HFFc6 (cell line): ENCODE measurements around the gene IRX1. TPM values are rescaled to one million over a fixed set of nuclear protein-coding genes. Genes with fewer than 3 reads are reported as not detected.

Experiments used
- DNase-seq: peaks from one replicate; pipeline ENCODE4 v3.0.0-alpha.2; 2018
- H3K27ac Mint-ChIP-seq: 2 replicates; pipeline ENCODE4 v1.8.0; 2020; ENCODE audit warnings: mild to moderate bottlenecking, mixed read lengths
- H3K27me3 Mint-ChIP-seq: 2 replicates; pipeline ENCODE4 v1.8.0; 2021; ENCODE audit warnings: mild to moderate bottlenecking, moderate library complexity, mixed read lengths; ENCODE audit not compliant: insufficient read depth
- H3K36me3 Mint-ChIP-seq: 2 replicates; pipeline ENCODE4 v1.8.0; 2021; ENCODE audit warnings: low read depth, mixed read lengths
- H3K4me1 Mint-ChIP-seq: 2 replicates; pipeline ENCODE4 v1.8.0; 2020; ENCODE audit warnings: low read depth, mixed read lengths
- H3K4me3 Mint-ChIP-seq: 2 replicates; pipeline ENCODE4 v1.8.0; 2020; ENCODE audit warnings: mild to moderate bottlenecking, moderate library complexity, mixed read lengths
- H3K9me3 Mint-ChIP-seq: 2 replicates; pipeline ENCODE4 v1.8.0; 2020; ENCODE audit warnings: mild to moderate bottlenecking, mixed read lengths
- total RNA-seq, 6 experiments: library from RNA; stranded (reverse); fragmentation: NEBNext Ultra II Directional; extraction: Animal tissue kit (Norgen Biotek cat#: 25700); gene quantifications; 2 replicates in 1 of 6; 3 replicates in 5 of 6; pipeline ENCODE4 v1.2.3, GENCODE V29; 2021
- TF ChIP-seq, protein P1 (sequence below): fragments of 200-600 bp; sonication (generic); IDR thresholded peaks from 2 replicates; pipeline ENCODE4 v1.5.0; 2021; ENCODE audit warnings: antibody characterized with exemption, mild to moderate bottlenecking

Gene IRX1
- total RNA-seq, 6 experiments from 2014 or later = not detected

DNA sequence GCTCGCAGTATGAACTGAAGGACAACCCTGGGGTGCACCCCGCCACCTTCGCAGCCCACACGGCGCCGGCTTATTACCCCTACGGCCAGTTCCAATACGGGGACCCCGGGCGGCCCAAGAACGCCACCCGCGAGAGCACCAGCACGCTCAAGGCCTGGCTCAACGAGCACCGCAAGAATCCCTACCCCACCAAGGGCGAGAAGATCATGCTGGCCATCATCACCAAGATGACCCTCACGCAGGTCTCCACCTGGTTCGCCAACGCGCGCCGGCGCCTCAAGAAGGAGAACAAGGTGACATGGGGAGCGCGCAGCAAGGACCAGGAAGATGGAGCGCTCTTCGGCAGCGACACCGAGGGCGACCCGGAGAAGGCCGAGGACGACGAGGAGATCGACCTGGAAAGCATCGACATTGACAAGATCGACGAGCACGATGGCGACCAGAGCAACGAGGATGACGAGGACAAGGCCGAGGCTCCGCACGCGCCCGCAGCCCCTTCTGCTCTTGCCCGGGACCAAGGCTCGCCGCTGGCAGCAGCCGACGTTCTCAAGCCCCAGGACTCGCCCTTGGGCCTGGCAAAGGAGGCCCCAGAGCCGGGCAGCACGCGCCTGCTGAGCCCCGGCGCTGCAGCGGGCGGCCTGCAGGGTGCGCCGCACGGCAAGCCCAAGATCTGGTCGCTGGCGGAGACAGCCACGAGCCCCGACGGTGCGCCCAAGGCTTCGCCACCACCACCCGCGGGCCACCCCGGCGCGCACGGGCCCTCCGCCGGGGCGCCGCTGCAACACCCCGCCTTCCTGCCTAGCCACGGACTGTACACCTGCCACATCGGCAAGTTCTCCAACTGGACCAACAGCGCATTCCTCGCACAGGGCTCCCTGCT lies 3.8 kb downstream of the IRX1 start:
- Mint-ChIP-seq H3K4me3 (no peak overlapping the region), H3K9me3 (peaks cover 48% of the 10 kb centered on the region), H3K27me3 (peaks cover 3% of the 10 kb centered on the region; the same call in 1 of the 2 replicates), H3K27ac (no peak overlapping the region), H3K36me3 (peaks cover 15% of the 10 kb centered on the region), H3K4me1 (no peaks in the 10 kb centered on the region)
- TF ChIP-seq, protein P1, sequence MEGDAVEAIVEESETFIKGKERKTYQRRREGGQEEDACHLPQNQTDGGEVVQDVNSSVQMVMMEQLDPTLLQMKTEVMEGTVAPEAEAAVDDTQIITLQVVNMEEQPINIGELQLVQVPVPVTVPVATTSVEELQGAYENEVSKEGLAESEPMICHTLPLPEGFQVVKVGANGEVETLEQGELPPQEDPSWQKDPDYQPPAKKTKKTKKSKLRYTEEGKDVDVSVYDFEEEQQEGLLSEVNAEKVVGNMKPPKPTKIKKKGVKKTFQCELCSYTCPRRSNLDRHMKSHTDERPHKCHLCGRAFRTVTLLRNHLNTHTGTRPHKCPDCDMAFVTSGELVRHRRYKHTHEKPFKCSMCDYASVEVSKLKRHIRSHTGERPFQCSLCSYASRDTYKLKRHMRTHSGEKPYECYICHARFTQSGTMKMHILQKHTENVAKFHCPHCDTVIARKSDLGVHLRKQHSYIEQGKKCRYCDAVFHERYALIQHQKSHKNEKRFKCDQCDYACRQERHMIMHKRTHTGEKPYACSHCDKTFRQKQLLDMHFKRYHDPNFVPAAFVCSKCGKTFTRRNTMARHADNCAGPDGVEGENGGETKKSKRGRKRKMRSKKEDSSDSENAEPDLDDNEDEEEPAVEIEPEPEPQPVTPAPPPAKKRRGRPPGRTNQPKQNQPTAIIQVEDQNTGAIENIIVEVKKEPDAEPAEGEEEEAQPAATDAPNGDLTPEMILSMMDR = no peak
- DNase-seq = no peak

DNA sequence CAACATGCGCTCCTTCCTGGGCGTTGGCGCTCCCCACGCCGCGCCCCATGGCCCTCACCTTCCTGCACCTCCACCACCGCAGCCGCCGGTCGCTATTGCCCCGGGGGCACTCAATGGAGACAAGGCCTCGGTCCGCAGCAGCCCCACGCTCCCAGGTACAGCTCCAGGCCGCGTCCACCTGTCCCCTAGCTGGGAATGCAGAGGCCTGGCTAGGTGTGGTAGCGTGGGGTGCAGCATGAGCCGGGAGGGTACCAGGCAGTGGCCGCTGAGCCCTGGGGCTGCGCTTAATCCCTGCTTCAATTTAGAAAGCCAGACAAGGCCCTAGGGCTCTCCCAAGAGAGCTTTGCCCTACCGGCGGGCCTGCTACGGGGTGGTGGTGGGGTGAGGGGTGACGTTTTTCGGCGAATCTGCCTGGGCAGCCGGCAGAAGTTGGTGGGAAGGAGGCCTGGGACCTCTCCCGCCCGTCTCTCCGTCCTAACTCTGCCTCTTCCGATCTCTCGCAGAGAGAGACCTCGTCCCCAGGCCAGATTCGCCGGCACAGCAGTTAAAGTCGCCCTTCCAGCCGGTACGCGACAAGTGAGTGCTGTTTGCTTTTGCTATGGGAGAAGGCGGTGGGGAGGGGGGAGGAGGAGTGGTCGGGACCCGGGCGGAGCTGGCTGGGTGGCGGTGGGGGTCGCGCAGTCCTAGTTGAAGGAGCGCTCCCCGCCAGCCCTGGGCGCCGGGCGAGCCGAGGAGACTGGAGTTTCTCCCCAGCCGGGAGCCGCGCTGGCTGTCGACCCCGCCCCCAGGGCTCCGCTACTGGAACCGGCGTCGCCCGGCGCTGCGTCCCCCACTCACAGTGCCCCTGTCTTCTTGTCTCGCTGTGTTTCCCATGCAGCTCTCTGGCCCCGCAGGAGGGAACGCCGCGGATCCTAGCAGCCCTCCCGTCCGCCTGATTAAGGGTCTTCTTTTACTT lies 4.8 kb downstream of the IRX1 start:
- Mint-ChIP-seq H3K27me3 (peaks cover 4% of the 10 kb centered on the region; the same call in 1 of the 2 replicates), H3K27ac (no peak overlapping the region), H3K4me3 (no peak overlapping the region), H3K36me3 (peaks cover 15% of the 10 kb centered on the region), H3K9me3 (peaks cover 53% of the 10 kb centered on the region), H3K4me1 (no peaks in the 10 kb centered on the region)
- TF ChIP-seq, protein P1 = no peak
- no peak for DNase-seq

DNA sequence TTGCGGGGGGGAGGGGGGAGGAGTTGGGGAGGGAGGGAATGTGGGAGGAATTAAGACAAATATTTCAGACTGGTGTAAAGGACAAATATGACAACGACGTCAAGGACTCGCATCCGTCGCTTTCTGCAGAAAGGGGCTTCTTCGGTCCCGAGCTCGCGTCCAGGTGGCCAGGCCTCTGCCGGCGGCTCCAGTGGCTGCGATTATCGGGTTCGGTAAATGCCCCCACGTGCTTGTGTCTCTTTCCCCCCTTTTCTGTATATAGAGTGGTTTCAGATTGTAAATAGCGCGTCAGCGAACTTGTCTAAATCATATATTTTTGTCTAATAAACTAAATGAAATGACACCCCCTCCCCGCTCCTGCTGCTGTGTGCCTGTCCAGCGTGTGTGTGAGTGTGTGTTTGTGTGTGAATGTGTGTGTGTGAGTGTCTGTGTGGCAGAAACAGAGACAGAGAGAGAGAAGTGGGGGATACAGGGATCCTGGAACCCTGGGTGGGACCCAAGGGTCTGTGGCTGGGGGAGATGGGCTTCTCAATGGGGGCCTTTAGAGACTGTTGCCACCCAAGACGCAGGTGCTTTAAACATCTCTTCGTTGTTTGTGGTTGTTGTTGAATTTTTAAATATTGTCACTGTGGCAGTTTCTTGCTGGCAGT lies 5.6 kb downstream of the IRX1 start:
- Mint-ChIP-seq H3K36me3 (peaks cover 15% of the 10 kb centered on the region), H3K9me3 (peaks cover 58% of the 10 kb centered on the region), H3K4me3 (no peak overlapping the region), H3K4me1 (no peaks in the 10 kb centered on the region), H3K27ac (no peak overlapping the region), H3K27me3 (peaks cover 4% of the 10 kb centered on the region; the same call in 1 of the 2 replicates)
- DNase-seq = no peak
- TF ChIP-seq, protein P1 = no peak

DNA sequence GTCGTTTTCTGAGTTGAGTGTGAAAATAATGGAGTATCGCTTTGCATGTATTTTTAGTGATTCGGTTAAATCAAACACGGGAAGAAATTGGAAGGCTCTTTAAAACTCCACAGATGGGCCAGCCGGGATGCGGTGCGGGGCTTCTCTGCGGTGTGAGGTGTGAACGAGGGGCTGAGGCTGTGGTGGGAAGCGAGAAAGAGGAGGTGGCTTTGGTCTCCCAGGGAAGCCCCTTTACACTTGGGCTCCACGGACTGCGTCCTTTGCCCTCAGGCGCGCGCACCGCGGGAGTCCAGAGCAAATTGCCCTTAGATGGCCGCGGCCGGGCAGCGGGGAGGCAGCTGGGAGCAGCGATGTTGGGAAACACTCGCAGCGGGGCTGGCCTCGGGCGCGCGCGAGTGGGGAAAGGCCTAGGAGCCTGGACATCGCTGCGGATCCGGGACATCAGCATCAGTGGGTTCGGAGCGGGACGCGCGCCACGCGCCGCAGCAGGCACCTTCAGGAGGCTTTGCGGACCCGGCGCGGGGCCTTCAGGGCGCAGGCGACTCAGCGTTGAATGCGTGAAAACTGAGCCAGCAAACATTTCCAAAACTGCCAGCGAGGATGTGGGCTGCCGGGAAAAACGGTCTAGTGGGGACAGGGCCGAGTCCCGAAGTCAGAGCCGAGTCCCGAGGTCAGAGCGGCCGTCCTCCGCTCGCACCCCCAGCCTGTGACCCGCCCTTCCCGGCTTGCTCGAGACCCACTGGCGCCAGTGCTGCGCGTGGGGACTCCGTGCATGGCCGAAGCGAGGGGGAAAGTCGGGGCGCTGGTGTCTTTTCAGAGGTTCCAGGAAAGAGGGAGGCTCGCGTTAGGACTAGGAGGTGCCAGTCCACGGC lies 6.5 kb downstream of the IRX1 start:
- H3K27me3 Mint-ChIP-seq = peaks cover 4% of the 10 kb centered on the region; the same call in 1 of the 2 replicates
- DNase-seq = no peak
- H3K27ac Mint-ChIP-seq = no peak overlapping the region
- H3K4me3 Mint-ChIP-seq = no peak overlapping the region
- no peaks in the 10 kb centered on the region for H3K4me1 Mint-ChIP-seq
- H3K36me3 Mint-ChIP-seq = peaks cover 20% of the 10 kb centered on the region
- TF ChIP-seq, protein P1 = no peak
- peaks cover 59% of the 10 kb centered on the region for H3K9me3 Mint-ChIP-seq
